GM23248 (cell line): ENCODE results near the gene PRR12. TPM values are rescaled to one million over a fixed set of nuclear protein-coding genes. Genes with fewer than 3 reads are reported as not detected.

Source experiments
- DNase-seq: peaks from one replicate; pipeline ENCODE4 v3.0.0-alpha.2; 2015
- H2AFZ ChIP-seq: fragments of 200-600 bp; sonication (generic); 2 replicates; pipeline ENCODE4 v1.6.1; 2016; ENCODE audit warnings: antibody characterized with exemption
- H3F3A ChIP-seq: fragments of 200-600 bp; sonication (generic); 2 replicates; pipeline ENCODE4 v1.6.1; 2016; ENCODE audit warnings: mild to moderate bottlenecking, antibody characterized with exemption, mixed run types; ENCODE audit not compliant: insufficient read depth
- H3K27ac ChIP-seq: fragments of 200-600 bp; sonication (generic); 2 replicates; pipeline ENCODE4 v1.5.1; 2016; ENCODE audit warnings: mild to moderate bottlenecking
- H3K27me3 ChIP-seq: fragments of 200-600 bp; sonication (generic); replicated peaks from 2 replicates; pipeline ENCODE4 v1.6.1; 2016; ENCODE audit warnings: mild to moderate bottlenecking; ENCODE audit not compliant: insufficient read depth
- H3K36me3 ChIP-seq: fragments of 200-600 bp; sonication (generic); 2 replicates; pipeline ENCODE4 v1.6.1; 2016; ENCODE audit warnings: low read depth, mild to moderate bottlenecking
- H3K4me1 ChIP-seq: fragments of 200-600 bp; sonication (generic); 2 replicates; pipeline ENCODE4 v1.6.1; 2016; ENCODE audit warnings: mild to moderate bottlenecking; ENCODE audit not compliant: insufficient read depth
- H3K4me2 ChIP-seq: fragments of 200-600 bp; sonication (generic); one replicate; pipeline ENCODE4 v1.6.1; 2016; ENCODE audit warnings: mild to moderate bottlenecking; ENCODE audit not compliant: unreplicated experiment
- H3K4me3 ChIP-seq: fragments of 200-600 bp; sonication (generic); 2 replicates; pipeline ENCODE4 v1.5.1; 2016; ENCODE audit warnings: mild to moderate bottlenecking
- H3K79me2 ChIP-seq: fragments of 200-600 bp; sonication (generic); 2 replicates; pipeline ENCODE4 v1.6.1; 2016; ENCODE audit warnings: mild to moderate bottlenecking; ENCODE audit not compliant: insufficient read depth
- H3K9ac ChIP-seq: fragments of 200-600 bp; sonication (generic); 2 replicates; pipeline ENCODE4 v1.6.1; 2016; ENCODE audit warnings: mild to moderate bottlenecking
- H3K9me2 ChIP-seq: fragments of 200-600 bp; sonication (generic); 2 replicates; pipeline ENCODE4 v1.6.1; 2016; ENCODE audit warnings: mixed run types, mild to moderate bottlenecking, moderate library complexity; ENCODE audit not compliant: insufficient read depth
- H3K9me3 ChIP-seq: fragments of 200-600 bp; sonication (generic); one replicate; pipeline ENCODE4 v1.6.1; 2017; ENCODE audit warnings: low read depth
- H4K20me1 ChIP-seq: fragments of 200-600 bp; sonication (generic); 2 replicates; pipeline ENCODE4 v1.6.0; 2016; ENCODE audit not compliant: insufficient read depth
- EZH2 ChIP-seq: fragments of 200-600 bp; sonication (generic); IDR thresholded peaks from 2 replicates; pipeline ENCODE4 v1.6.1; 2018; ENCODE audit warnings: antibody characterized with exemption, mild to moderate bottlenecking; ENCODE audit not compliant: insufficient read depth, poor library complexity, severe bottlenecking
- EZH2phosphoT487 ChIP-seq: fragments of 200-600 bp; sonication (generic); IDR thresholded peaks from 2 replicates; pipeline ENCODE4 v1.6.1; 2018; ENCODE audit warnings: antibody characterized with exemption, moderate library complexity, mild to moderate bottlenecking, low read depth; ENCODE audit not compliant: insufficient read depth
- WGBS, 2 experiments: methylation state at CpG; one replicate each; pipeline ENCODE4 v1.1.6; 2015 to 2017; ENCODE audit warnings: low lambda C conversion rate in 2 of 2, low coverage in 1 of 2; ENCODE audit errors: missing lambda C conversion rate in 2 of 2; 5-methylcytosine and 5-hydroxymethylcytosine counted together
- in situ Hi-C: fragments of 300-500 bp; cut with MboI; formaldehyde crosslinking; loops from 2 replicates; pipeline ENCODE4 v1.15.0; 2020
- polyA plus RNA-seq: library from polyadenylated mRNA; unstranded; fragments of >200 nt; fragmentation: Nextera tagmentation; extraction: Ambion mirVana; gene quantifications from 2 replicates; pipeline ENCODE4 v1.2.1, GENCODE V29; 2016
- total RNA-seq: library from RNA; depleted of rRNA; stranded (reverse); fragments of >200 nt; shearing (Covaris generic); gene quantifications from 2 replicates; pipeline ENCODE4 v1.2.3, GENCODE V29; 2014

PRR12 gene
- total and polyA plus RNA-seq, 2 experiments from 2014 or later, result 0.86 to 2.9 TPM

GRCh38 chr19:49645592-49645991, 54.6 kb downstream of the PRR12 start:
- Histone ChIP-seq H3F3A (peaks cover 8% of the 10 kb centered on the region), H3K4me2 (no peak overlapping the region), H4K20me1 (no peaks in the 10 kb centered on the region), H3K27me3 (no peaks in the 10 kb centered on the region), H3K4me1 (peaks cover 14% of the 10 kb centered on the region), H3K79me2 (peaks cover 81% of the 10 kb centered on the region), H3K9me2 (no peaks in the 10 kb centered on the region), H3K9me3 (no peaks in the 10 kb centered on the region), H3K4me3 (no peak overlapping the region), H3K9ac (no peak overlapping the region), H2AFZ (no peak overlapping the region), H3K36me3 (no peaks in the 10 kb centered on the region), H3K27ac (no peak overlapping the region)
- in situ Hi-C loops, result no loop called here
- TF ChIP-seq EZH2phosphoT487, result no peak
- TF ChIP-seq EZH2, result no peak
- WGBS, 2 experiments, result 87 to 94% methylated on average over 11 of the region's 11 CpGs
- no peak for DNase-seq

GRCh38 chr19:49645995-49646394, 55.0 kb downstream of the PRR12 start:
- Histone ChIP-seq H3F3A (peaks cover 5% of the 10 kb centered on the region), H3K4me1 (peaks cover 14% of the 10 kb centered on the region), H3K27ac (no peak overlapping the region), H3K9me3 (no peaks in the 10 kb centered on the region), H3K79me2 (peaks cover 81% of the 10 kb centered on the region), H3K4me3 (no peak overlapping the region), H3K27me3 (no peaks in the 10 kb centered on the region), H4K20me1 (no peaks in the 10 kb centered on the region), H3K4me2 (no peak overlapping the region), H3K9me2 (no peaks in the 10 kb centered on the region), H3K9ac (no peak overlapping the region), H3K36me3 (no peaks in the 10 kb centered on the region), H2AFZ (no peak overlapping the region)
- in situ Hi-C loops, result no loop called here
- TF ChIP-seq EZH2 (no peak), EZH2phosphoT487 (no peak)
- DNase-seq, result no peak
- 83 to 87% methylated on average over 13 of the region's 13 CpGs for WGBS, 2 experiments

- H3K4me1 ChIP-seq, result peaks cover 11% of the 10 kb centered on the region
- H3K9me3 ChIP-seq, result no peaks in the 10 kb centered on the region
- no peak overlapping the region for H3K4me3 ChIP-seq
- WGBS, 2 experiments, result 88 to 92% methylated on average over 17 of the region's 17 CpGs
- H2AFZ ChIP-seq, result no peak overlapping the region
- no peaks in the 10 kb centered on the region for H3K27me3 ChIP-seq
- H3K36me3 ChIP-seq, result no peaks in the 10 kb centered on the region
- peaks cover 81% of the 10 kb centered on the region for H3K79me2 ChIP-seq
- TF ChIP-seq EZH2 (no peak), EZH2phosphoT487 (no peak)
- H3K4me2 ChIP-seq, result no peak overlapping the region
- H3F3A ChIP-seq, result no peaks in the 10 kb centered on the region
- no peaks in the 10 kb centered on the region for H4K20me1 ChIP-seq
- no peak overlapping the region for H3K27ac ChIP-seq
- no peak for DNase-seq
- H3K9me2 ChIP-seq, result no peaks in the 10 kb centered on the region
- in situ Hi-C loops, result no loop called here
- H3K9ac ChIP-seq, result no peak overlapping the region
These were observed 55.6 kb downstream of the PRR12 start for GRCh38 chr19:49646586-49646985.

GRCh38 chr19:49651029-49651819, 60.2 kb downstream of the PRR12 start:
- H3K4me3 ChIP-seq, result no peak overlapping the region
- no peak overlapping the region for H3K4me2 ChIP-seq
- H3K9me2 ChIP-seq, result no peaks in the 10 kb centered on the region
- peaks cover 55% of the 10 kb centered on the region for H3K79me2 ChIP-seq
- no peak for DNase-seq
- 92 to 94% methylated on average over 36 to 61 of the region's 72 CpGs for WGBS, 2 experiments
- H3K9me3 ChIP-seq, result no peaks in the 10 kb centered on the region
- TF ChIP-seq EZH2phosphoT487 (no peak), EZH2 (no peak)
- H3K27ac ChIP-seq, result no peak overlapping the region
- H3K9ac ChIP-seq, result no peak overlapping the region
- in situ Hi-C loops, result no loop called here
- no peak overlapping the region for H2AFZ ChIP-seq
- no peaks in the 10 kb centered on the region for H3K27me3 ChIP-seq
- no peaks in the 10 kb centered on the region for H4K20me1 ChIP-seq
- H3K4me1 ChIP-seq, result no peaks in the 10 kb centered on the region
- H3K36me3 ChIP-seq, result no peaks in the 10 kb centered on the region
- no peaks in the 10 kb centered on the region for H3F3A ChIP-seq
